ENCODE results near the gene KCNQ1. TPM values are rescaled to one million over a fixed set of nuclear protein-coding genes. Genes with fewer than 3 reads are reported as not detected.

KCNQ1 gene
- total and polyA plus RNA-seq, 2 of the 13 experiments (the other 11 are each of a cell fraction or from before 2014, with no cell fraction given), result 0.02 to 0.08 TPM

- Histone ChIP-seq H2AFZ (ENCODE audit: low read length) (no peak overlapping the region), H3K4me1 (ENCODE audit: insufficient read depth, low read length) (peaks cover 17% of the 10 kb centered on the region; the same call in 1 of the 2 replicates), H3K27me3 (ENCODE audit: control insufficient read depth in 1 of 2, insufficient read depth in 2 of 2, low read length in 2 of 2) (peaks cover 21 to 89% of the 10 kb centered on the region in 2 experiments), H3K9me3 (ENCODE audit: low read length) (no peaks in the 10 kb centered on the region), H3K79me2 (ENCODE audit: insufficient read depth, low read length) (no peaks in the 10 kb centered on the region), H3K36me3 (replicated peaks in 1 of 2; ENCODE audit: control insufficient read depth in 1 of 2, insufficient read depth in 2 of 2, low read length in 2 of 2) (no peaks in the 10 kb centered on the region), H3K9ac (ENCODE audit: insufficient read depth, low read depth, low read length) (no peak overlapping the region), H3K27ac (ENCODE audit: extremely low read length, insufficient read depth, low read length) (no peak overlapping the region), H3K4me3 (replicated peaks in 1 of 3; ENCODE audit: insufficient read depth in 1 of 3, low read depth in 2 of 3, low read length in 3 of 3) (no peak overlapping the region), H3K4me2 (ENCODE audit: low read depth, low read length) (no peak overlapping the region), H4K20me1 (ENCODE audit: insufficient read depth, low read length) (no peaks in the 10 kb centered on the region)
- ChIA-PET CTCF (ENCODE audit: low intra/inter-chr PET ratio, low total read pairs) (no interaction called here), POLR2A (no interaction called here)
- intact Hi-C loops (cut with micrococcal nuclease; ENCODE audit: unreplicated experiment), result no loop called here
- ATAC-seq, result no peak
- DNase-seq (ENCODE audit: low spot score), result no peak
- no TSS peak for BruUV-seq (replicated peaks)
- in situ Hi-C loops (cut with HindIII; ENCODE audit: extremely low pct_ligation_motif_present, low pct_unique_long_range_greater_than_20kb), result no loop called here
- TF ChIP-seq CAMTA2 (CRISPR knock-in tag; IDR thresholded peaks at IDR 0.05; ENCODE audit: borderline replicate concordance) (no peak), ZNF142 (CRISPR knock-in tag; IDR thresholded peaks at IDR 0.05) (no peak), ESRRA (CRISPR knock-in tag; IDR thresholded peaks at IDR 0.05; ENCODE audit: low read depth) (no peak), TFAP4 (IDR thresholded peaks at IDR 0.05; ENCODE audit: borderline replicate concordance, low read depth) (no peak), ZSCAN5A (CRISPR knock-in tag; IDR thresholded peaks at IDR 0.05; ENCODE audit: borderline replicate concordance) (no peak), MTF1 (CRISPR knock-in tag; IDR thresholded peaks at IDR 0.05) (no peak), ISX (CRISPR knock-in tag; conservative IDR thresholded peaks at IDR 0.05) (no peak), ZNF121 (CRISPR knock-in tag; IDR thresholded peaks at IDR 0.05) (no peak), THAP11 (CRISPR knock-in tag; IDR thresholded peaks at IDR 0.05) (no peak), ETS1 (CRISPR knock-in tag; IDR thresholded peaks at IDR 0.05) (no peak), SOX5 (CRISPR knock-in tag; IDR thresholded peaks at IDR 0.05; ENCODE audit: borderline replicate concordance) (no peak), KDM6A (CRISPR knock-in tag; IDR thresholded peaks at IDR 0.05; ENCODE audit: low read depth) (no peak), NBN (conservative IDR thresholded peaks at IDR 0.05) (no peak), CCAR2 (optimal IDR thresholded peaks at IDR 0.05; ENCODE audit: low read depth, low read length) (no peak)
- 76% methylated on average over 5 of the region's 12 CpGs for WGBS (ENCODE audit: low lambda C conversion rate)
- no peak for FAIRE-seq
Observed at GRCh38 chr11:2800655-2801531, 356.1 kb downstream of the KCNQ1 start.

Measured in HepG2 (cell line).